SK-N-SH treated with all-trans-retinoic acid at 6 μM for 48 hours (cell line): Measurements from ENCODE around the gene TMEM40.

ENCODE experiments used
- ATAC-seq: fragments of 200-7000 bp; cut with Tn5 transposase; 3 replicates; pipeline ENCODE4 v1.9.1; 2020; ENCODE audit warnings: mild to moderate bottlenecking, moderate library complexity
- BACH2 ChIP-seq: fragments of 250-450 bp; sonication (Bioruptor Pico); IDR thresholded peaks from 2 replicates; pipeline ENCODE4 v1.9.0; 2021; ENCODE audit warnings: mild to moderate bottlenecking, borderline replicate concordance
- ISL1 ChIP-seq: fragments of 250-450 bp; sonication (Bioruptor Pico); IDR thresholded peaks from 2 replicates; pipeline ENCODE4 v2.1.2; 2022; ENCODE audit warnings: mild to moderate bottlenecking, moderate library complexity
- OSR1 ChIP-seq: fragments of 250-450 bp; sonication (Bioruptor Pico); IDR thresholded peaks from 2 replicates; pipeline ENCODE4 v1.8.0; 2022; ENCODE audit warnings: moderate library complexity, mild to moderate bottlenecking, inconsistent platforms
- RARB ChIP-seq: fragments of 250-450 bp; sonication (Bioruptor Pico); IDR thresholded peaks from 2 replicates; pipeline ENCODE4 v1.8.0; 2021; ENCODE audit warnings: mild to moderate bottlenecking, moderate library complexity
- SNAI2 ChIP-seq: fragments of 250-450 bp; sonication (Bioruptor Pico); IDR thresholded peaks from 2 replicates; pipeline ENCODE4 v1.5.0; 2020; ENCODE audit warnings: mild to moderate bottlenecking, moderate library complexity
- TCF4 ChIP-seq: fragments of 250-450 bp; sonication (Bioruptor Pico); IDR thresholded peaks from 2 replicates; pipeline ENCODE4 v1.8.0; 2021; ENCODE audit warnings: mild to moderate bottlenecking, moderate library complexity, borderline replicate concordance
- TOX ChIP-seq: fragments of 250-450 bp; sonication (Bioruptor Pico); IDR thresholded peaks from 2 replicates; pipeline ENCODE4 v1.8.0; 2021; ENCODE audit warnings: mild to moderate bottlenecking, moderate library complexity, borderline replicate concordance
- ZFP3 ChIP-seq: fragments of 250-450 bp; sonication (Bioruptor Pico); IDR thresholded peaks from 2 replicates; pipeline ENCODE4 v1.5.0; 2020; ENCODE audit warnings: mild to moderate bottlenecking, moderate library complexity
- ZNF565 ChIP-seq: fragments of 450-650 bp; formaldehyde crosslinking; conservative IDR thresholded peaks from 2 replicates; pipeline ENCODE4 v1.5.0; 2020; ENCODE audit warnings: low read depth, mild to moderate bottlenecking, moderate library complexity
- ZNF70 ChIP-seq: fragments of 450-650 bp; formaldehyde crosslinking; IDR thresholded peaks from 2 replicates; pipeline ENCODE4 v1.5.0; 2020; ENCODE audit warnings: mild to moderate bottlenecking, moderate library complexity
- ZNF8 ChIP-seq: fragments of 450-650 bp; formaldehyde crosslinking; IDR thresholded peaks from 2 replicates; pipeline ENCODE4 v1.5.0; 2020; ENCODE audit warnings: mild to moderate bottlenecking, moderate library complexity
- TF ChIP-seq, protein P1 (sequence below): fragments of 250-450 bp; sonication (Bioruptor Pico); IDR thresholded peaks from 2 replicates; pipeline ENCODE4 v1.8.0; 2021; ENCODE audit warnings: low read depth, mild to moderate bottlenecking, moderate library complexity, borderline replicate concordance
- TF ChIP-seq, protein P2 (sequence below): fragments of 250-450 bp; sonication (Bioruptor Pico); IDR thresholded peaks from 2 replicates; pipeline ENCODE4 v1.5.0; 2020; ENCODE audit warnings: mild to moderate bottlenecking, moderate library complexity
- TF ChIP-seq, protein P3 (sequence below): fragments of 250-450 bp; sonication (Bioruptor Pico); IDR thresholded peaks from 2 replicates; pipeline ENCODE4 v1.5.1; 2020; ENCODE audit warnings: low read depth, mild to moderate bottlenecking, moderate library complexity

TMEM40 gene

DNA sequence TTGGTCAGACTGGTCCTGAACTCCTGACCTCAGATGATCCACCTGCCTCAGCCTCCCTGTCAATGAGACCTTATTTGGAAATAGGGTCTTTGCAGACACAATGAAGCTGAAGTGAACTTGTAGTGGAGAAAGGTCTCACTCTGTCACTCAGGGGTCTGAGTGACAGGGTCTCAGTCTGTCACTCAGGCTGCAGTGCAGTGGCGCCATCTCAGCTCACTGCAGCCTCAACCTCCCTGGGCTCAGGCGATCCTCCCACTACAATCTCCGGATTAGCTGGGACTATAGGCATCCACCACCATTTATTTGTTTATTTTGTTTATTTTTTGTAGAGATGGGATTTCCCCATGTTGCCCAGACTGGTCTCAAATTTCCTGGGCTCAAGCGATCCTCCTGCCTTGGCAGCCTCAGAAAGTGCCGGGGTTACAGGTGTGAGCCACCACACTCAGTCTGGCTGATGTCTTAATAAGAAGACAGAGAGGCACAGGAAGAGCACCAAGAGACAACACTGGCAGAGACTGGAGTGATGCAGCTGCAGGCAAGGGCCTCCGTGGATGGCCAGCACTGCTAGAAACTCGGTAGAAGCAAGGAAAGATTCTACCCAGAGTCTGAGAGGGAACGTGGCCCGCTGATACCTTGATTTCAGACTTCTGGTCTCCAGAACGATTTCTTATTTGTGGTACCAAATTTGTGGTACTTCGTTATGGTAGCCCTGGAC lies 68.9 kb downstream of the TMEM40 start:
- no peak for ATAC-seq
- TF ChIP-seq RARB (CRISPR knock-in tag) = no peak
- no peak for TF ChIP-seq ZNF565 (CRISPR knock-in tag)
- TF ChIP-seq, protein P1, sequence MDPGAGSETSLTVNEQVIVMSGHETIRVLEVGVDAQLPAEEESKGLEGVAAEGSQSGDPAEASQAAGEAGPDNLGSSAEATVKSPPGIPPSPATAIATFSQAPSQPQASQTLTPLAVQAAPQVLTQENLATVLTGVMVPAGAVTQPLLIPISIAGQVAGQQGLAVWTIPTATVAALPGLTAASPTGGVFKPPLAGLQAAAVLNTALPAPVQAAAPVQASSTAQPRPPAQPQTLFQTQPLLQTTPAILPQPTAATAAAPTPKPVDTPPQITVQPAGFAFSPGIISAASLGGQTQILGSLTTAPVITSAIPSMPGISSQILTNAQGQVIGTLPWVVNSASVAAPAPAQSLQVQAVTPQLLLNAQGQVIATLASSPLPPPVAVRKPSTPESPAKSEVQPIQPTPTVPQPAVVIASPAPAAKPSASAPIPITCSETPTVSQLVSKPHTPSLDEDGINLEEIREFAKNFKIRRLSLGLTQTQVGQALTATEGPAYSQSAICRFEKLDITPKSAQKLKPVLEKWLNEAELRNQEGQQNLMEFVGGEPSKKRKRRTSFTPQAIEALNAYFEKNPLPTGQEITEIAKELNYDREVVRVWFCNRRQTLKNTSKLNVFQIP = no peak

DNA sequence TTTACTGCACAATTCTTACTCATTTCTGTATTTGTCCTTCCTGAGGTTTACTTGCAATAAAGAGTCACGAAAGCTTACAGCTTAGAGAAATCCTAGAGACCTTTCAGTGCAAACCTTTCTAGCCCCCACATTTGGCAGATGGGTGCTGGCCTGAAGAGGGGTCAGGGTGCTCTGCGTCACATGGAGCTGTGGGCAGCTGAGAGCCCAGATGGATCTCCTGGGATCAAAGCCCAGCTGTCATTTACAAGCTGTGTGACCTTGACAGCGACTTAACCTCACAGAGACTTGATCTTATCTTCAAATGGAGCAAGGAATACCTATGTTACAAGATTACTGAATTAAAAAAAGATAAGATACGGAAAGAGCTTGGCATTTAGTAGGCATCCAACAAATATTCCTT lies 71.1 kb downstream of the TMEM40 start:
- TF ChIP-seq ZNF8 (CRISPR knock-in tag) (no peak), SNAI2 (no peak), ISL1 (CRISPR knock-in tag) (no peak), BACH2 (no peak), ZNF70 (CRISPR knock-in tag) (no peak), OSR1 (CRISPR knock-in tag) (no peak)
- ATAC-seq = no peak

DNA sequence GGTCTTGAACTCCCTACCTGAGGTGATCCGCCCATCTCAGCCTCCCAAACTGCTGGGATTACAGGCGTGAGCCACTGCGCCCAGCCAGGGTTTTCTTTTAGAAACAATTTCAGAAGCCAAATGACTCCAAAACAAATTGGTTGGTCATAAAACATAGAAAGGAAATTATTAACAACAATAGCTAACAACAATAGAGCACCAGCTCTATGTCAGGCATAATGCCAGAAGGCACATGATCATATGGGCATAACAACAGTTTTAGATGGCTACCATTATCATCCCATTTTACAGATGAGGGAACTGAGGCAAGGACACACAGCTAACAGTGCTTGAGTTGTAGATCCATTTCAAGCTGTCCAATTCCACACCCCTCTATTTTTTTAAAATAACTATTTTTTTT lies 73.0 kb downstream of the TMEM40 start:
- no peak for ATAC-seq
- TF ChIP-seq ZNF565 (CRISPR knock-in tag) = no peak
- TF ChIP-seq ZNF70 (CRISPR knock-in tag) = no peak
- TF ChIP-seq, protein P2, sequence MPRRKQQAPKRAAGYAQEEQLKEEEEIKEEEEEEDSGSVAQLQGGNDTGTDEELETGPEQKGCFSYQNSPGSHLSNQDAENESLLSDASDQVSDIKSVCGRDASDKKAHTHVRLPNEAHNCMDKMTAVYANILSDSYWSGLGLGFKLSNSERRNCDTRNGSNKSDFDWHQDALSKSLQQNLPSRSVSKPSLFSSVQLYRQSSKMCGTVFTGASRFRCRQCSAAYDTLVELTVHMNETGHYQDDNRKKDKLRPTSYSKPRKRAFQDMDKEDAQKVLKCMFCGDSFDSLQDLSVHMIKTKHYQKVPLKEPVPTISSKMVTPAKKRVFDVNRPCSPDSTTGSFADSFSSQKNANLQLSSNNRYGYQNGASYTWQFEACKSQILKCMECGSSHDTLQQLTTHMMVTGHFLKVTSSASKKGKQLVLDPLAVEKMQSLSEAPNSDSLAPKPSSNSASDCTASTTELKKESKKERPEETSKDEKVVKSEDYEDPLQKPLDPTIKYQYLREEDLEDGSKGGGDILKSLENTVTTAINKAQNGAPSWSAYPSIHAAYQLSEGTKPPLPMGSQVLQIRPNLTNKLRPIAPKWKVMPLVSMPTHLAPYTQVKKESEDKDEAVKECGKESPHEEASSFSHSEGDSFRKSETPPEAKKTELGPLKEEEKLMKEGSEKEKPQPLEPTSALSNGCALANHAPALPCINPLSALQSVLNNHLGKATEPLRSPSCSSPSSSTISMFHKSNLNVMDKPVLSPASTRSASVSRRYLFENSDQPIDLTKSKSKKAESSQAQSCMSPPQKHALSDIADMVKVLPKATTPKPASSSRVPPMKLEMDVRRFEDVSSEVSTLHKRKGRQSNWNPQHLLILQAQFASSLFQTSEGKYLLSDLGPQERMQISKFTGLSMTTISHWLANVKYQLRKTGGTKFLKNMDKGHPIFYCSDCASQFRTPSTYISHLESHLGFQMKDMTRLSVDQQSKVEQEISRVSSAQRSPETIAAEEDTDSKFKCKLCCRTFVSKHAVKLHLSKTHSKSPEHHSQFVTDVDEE (CRISPR knock-in tag) = no peak
- no peak for TF ChIP-seq TCF4 (CRISPR knock-in tag)
- TF ChIP-seq ZFP3 (CRISPR knock-in tag) = no peak
- TF ChIP-seq, protein P3, sequence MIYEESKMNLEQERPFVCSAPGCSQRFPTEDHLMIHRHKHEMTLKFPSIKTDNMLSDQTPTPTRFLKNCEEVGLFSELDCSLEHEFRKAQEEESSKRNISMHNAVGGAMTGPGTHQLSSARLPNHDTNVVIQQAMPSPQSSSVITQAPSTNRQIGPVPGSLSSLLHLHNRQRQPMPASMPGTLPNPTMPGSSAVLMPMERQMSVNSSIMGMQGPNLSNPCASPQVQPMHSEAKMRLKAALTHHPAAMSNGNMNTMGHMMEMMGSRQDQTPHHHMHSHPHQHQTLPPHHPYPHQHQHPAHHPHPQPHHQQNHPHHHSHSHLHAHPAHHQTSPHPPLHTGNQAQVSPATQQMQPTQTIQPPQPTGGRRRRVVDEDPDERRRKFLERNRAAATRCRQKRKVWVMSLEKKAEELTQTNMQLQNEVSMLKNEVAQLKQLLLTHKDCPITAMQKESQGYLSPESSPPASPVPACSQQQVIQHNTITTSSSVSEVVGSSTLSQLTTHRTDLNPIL (CRISPR knock-in tag) = no peak
- TF ChIP-seq TOX = no peak
